GM21367 (cell line): ENCODE measurements around the gene DOCK2.
"Not testable (repeated sequence)": the region's sequence is repeated elsewhere in the genome, so short reads cannot be mapped to it uniquely, and the experiment has no call there.

Experiments used
- ATAC-seq: cut with Tn5 transposase; IDR thresholded peaks from one replicate; pipeline ENCODE4 v1.9.1; 2021; ENCODE audit not compliant: unreplicated experiment

The DOCK2 gene

DNA sequence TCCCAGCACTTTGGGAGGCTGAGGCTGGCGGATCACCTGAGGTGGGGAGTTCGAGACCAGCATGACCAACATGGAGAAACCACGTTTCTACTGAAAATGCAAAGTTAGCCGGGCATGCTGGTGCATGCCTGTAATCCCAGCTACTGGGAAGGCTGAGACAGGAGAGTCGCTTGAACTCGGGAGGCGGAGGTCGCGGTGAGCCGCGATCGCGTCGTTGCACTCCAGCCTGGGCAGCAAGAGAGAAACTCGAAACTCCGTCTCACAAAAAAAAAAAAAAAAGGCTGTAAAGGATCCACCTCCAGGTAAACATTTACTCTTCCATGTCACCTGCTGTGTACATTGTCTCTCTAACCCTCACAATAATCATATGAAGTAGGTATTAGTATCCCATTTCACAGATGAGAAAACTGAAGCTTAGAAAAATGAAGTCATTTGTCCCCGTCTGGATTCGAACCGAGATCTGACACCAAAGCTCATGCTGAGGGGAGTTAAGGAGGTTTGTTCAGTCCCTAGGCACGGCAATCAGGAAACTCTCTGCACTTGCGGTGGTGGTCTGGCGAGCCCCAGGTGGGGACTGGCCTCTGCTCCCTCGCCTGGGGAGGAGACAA lies 494 bp upstream of the DOCK2 start:
- ATAC-seq: no peak

DNA sequence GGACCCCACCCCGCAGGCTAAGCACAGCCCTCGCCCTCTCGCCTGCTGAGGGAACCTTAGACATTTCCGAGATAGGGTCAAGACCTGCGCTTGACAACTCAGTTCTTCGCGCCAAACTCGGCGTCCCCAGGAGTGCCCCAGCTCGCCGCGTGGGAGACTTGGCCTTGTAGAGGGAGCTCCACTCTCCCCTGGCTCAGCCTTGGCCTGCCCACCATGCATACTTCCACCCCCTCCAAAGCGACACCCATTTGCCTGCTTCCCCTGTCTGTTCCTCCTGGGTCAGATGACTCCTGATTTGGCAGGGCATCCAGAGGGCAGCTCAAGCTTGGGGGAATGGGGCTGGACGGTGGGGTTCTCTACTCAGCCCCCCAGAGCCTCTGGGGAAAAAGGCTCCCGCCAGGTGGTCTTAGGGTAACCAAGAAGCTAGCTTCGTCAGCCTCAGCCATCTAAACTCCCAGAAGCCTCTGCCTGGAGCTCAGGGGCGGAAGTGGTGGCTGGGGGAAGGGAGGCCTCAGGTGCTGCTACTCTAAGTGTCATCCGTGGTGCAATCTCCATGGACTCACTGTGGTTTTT lies 560 bp downstream of the DOCK2 start:
- peak; percentile 66 for ATAC-seq

DNA sequence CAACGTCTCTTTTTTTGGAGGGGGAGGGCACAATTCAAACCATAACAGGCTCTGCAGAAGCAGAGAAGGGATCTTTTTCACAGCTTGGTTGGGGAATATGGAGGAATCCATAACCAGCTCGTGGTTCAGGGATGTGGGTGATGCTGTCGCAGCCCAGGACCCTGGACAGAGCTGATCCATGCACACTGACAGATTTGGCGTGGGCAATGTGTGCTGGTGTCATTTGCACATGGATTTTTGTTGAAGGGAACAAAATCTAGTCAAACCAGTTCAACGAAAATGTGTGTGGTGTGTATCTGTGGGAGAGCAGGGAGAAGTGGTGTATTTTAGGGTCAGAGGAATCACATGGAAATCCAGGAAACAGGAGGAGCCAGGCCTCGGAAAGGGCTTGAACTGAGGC lies 4.2 kb downstream of the DOCK2 start:
- no peak for ATAC-seq

DNA sequence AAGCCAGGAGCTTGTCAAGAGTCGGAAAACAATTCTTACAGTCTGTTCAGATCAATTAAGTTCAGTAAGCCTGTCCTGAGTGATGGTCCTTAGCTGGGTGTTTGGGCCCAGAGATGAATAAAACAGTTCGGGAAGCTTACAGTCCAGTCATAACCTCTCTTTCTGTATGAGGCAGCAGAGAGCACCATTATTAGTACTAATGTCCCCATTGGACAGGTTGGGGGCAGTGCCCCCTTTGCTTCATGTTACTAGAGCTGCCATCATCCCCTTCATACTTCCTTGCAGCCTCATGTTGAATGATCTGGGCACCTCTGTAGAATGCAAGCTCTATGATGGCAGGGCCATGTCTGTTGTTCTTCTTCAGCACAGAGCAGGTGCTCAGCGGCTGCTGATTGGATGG lies 9.8 kb downstream of the DOCK2 start:
- no peak for ATAC-seq

GRCh38 chr5:169647566-169647965 lies 10.5 kb downstream of the DOCK2 start:
- peak; percentile 49 for ATAC-seq

GRCh38 chr5:169648725-169649310 lies 11.7 kb downstream of the DOCK2 start:
- ATAC-seq: no peak

- no peak for ATAC-seq
Measured at GRCh38 chr5:169649486-169649885, 12.4 kb downstream of the DOCK2 start.

DNA sequence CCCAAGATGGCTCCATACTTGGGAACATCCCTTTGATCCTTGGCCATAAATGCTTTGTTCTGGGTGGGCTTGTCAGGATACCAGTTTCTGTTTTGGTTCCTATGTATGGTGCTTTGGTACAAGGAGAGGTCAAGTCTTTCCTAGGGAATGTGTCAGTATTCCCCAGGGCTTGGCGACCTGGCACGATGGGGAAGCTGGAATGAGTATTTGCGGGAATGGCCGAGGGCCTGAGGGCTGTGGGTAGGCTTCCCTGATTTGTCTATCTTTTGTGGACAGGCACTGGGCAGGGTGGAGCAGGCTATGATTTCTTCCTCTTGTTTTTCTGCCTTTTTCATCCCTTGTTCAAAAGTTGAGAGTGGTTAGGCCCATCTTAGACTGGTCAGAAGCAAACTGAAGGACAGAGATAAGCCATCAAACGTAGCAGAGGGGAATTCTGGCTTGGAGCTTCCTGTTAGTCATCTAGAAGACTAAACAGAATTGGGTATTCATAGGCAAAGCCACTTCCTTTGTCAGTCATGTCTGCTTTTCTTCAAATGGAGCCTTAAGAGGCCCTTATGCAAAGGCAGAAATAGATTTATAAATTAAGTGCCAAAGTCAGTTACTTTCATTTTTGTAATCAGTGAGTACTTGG lies 13.7 kb downstream of the DOCK2 start:
- ATAC-seq: peak; percentile 43

GRCh38 chr5:169651526-169651925 lies 14.5 kb downstream of the DOCK2 start:
- ATAC-seq: no peak

- ATAC-seq: no peak
Measured at GRCh38 chr5:169652057-169652456, 15.0 kb downstream of the DOCK2 start.

GRCh38 chr5:169653091-169653490 lies 16.0 kb downstream of the DOCK2 start:
- no peak for ATAC-seq

GRCh38 chr5:169655353-169655752 lies 18.3 kb downstream of the DOCK2 start:
- no peak for ATAC-seq

GRCh38 chr5:169656125-169656901 lies 19.2 kb downstream of the DOCK2 start:
- peak; percentile 51 for ATAC-seq

DNA sequence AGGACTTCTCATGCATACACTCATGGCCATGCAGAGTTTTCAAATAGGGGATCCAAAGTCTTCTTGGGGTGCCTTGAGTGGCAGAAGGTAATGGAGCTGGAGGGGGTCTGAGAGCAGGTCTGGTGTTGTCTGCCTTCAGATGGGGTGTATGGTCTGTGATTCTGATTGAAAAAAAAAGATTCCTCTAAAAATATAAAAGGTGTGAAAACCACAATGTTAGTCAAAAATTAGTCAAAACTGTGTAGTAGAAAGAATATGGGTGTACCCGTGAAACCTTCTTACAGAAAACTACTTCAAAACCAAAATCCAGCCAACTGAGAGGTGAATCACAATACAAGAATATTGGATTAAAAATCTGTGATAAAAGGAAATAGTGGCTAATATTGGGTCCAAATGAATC lies 20.1 kb downstream of the DOCK2 start:
- peak; percentile 29 for ATAC-seq

DNA sequence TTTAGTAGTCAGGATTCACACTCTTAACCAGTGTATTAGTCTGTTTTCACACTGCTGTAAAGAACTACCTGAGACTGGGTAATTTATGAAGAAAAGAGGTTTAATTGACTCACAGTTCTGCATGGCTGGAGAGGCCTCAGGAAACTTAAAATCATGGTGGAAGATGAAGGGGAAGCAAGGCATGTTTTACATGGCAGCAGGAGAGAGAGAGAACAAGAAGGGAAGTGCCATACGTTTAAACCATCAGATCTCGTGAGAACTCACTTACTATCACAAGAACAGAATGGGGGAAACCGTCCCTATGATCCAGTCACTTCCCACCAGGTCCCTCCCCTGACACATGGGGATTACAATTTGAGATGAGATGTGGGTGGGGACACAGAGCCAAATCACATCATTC lies 25.4 kb downstream of the DOCK2 start:
- not testable (repeated sequence) for ATAC-seq

DNA sequence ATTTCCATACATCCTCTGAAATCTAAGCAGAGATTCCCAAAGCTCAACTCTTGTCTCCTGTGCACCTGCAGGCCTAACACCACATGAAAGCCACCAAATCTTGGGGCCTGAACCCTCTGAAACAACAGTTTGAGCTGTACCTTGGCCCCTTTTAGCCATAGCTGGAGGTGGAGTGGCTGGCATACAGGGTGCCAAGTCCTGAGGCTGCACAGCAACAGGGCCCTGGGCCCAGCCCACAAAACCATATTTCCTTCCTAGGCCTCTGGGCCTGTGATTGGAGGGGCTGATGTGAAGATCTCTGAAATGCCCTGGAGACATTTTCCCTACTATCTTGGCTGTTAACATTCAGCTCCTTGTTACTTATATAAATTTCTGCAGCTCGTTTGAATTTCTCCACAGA lies 26.5 kb downstream of the DOCK2 start:
- ATAC-seq: no peak

GRCh38 chr5:169666365-169666764 lies 29.3 kb downstream of the DOCK2 start:
- ATAC-seq: no peak

DNA sequence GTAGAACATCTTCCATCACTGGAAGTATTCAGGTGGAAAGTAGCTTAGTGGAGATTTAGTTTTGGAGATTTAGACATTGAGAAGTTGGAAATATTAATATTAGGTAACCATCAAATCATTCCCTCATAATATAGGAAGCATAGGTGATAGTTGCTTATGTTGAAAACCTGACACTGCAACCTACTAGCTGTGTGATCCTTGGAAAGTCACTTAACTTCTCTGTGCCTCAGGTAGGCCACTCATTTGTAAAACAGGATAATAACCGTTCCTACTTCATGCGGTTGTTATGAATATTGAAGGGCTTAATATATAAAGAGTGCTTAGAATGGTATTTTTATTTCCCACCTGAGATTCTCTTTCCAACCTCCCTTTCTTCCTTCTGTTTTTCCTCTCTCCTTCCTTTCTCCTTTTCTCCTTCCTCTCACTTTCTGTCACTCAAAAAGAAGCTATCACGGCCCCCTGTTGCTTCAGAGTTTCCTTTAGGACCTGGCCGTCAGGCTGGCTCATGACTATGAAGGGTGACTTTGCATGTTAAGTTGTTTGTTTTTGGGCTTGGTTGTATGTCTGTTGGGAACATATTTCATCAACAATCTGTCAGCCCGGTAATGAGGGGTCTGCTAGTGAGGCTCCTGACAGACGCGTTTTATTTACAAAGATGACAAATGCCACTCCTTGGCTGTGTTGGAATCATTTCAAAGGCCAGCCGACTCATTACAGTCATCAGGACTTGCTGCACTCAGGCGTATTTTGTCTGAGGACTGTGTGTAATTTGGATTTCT lies 31.0 kb downstream of the DOCK2 start:
- no peak for ATAC-seq

DNA sequence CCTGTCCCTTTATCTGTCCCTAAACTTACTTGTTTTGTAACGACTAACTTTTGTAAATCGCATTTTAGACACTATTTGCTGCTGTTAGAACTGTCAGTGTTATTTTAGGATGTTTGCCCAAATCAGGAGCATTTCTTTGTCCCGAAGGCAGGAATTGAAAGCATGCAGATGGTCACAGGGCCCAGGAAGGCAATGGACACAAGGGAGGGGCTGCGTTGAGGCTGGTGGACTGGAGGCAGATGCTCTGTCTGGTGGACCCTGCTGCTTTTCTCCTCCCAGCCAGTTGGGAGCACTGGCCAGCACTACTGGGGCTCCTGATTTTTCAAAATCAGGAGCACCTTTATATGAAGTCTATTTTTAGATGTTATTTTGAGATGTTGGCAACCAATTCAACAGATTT lies 31.7 kb downstream of the DOCK2 start:
- ATAC-seq: no peak

GRCh38 chr5:169670769-169671525 lies 33.9 kb downstream of the DOCK2 start:
- peak; percentile 93 for ATAC-seq
